ENCODE data around the gene VARS2. TPM values are rescaled to one million over a fixed set of nuclear protein-coding genes. Genes with fewer than 3 reads are reported as not detected.
"Not testable (repeated sequence)": the region's sequence is repeated elsewhere in the genome, so short reads cannot be mapped to it uniquely, and the experiment has no call there.

Gene VARS2
- total RNA-seq, 4 donors from 2014 or later: 13.1 to 64.7 (median 25.8) TPM

GRCh38 chr6:30871592-30872183 lies 42.4 kb upstream of the VARS2 start:
- TF ChIP-seq POLR2A (IDR thresholded peaks at IDR 0.05): no peak
- no peak for TF ChIP-seq CTCF (IDR thresholded peaks at IDR 0.05)
- no peak for TF ChIP-seq POLR2AphosphoS5 (IDR thresholded peaks at IDR 0.05)
- TF ChIP-seq EP300 (IDR thresholded peaks at IDR 0.05; ENCODE audit: low read depth): no peak
- peaks cover 0 to 14% (median 0%) of the 10 kb centered on the region in 4 donors for H3K4me1 ChIP-seq
- intact Hi-C loops (cut with DNase I; ENCODE audit: low total_unique reads): no loop called here
- WGBS, 2 donors (ENCODE audit: low coverage in 1 of 2): 78 to 89% methylated on average over 4 of the region's 4 CpGs
- H3K4me3 ChIP-seq: no peak overlapping the region
- H3K27ac ChIP-seq: no peak overlapping the region
- H3K9me3 ChIP-seq: peaks cover 14 to 18% of the 10 kb centered on the region in 2 donors
- DNase-seq: no peak
- in situ Hi-C loops (cut with MboI; ENCODE audit: low pct_ligation_motif_present in 1 of 4, low pct_unique_long_range_greater_than_20kb in 1 of 4, low sequenced_read_pairs in 3 of 4): loop anchor here in 2 of 4 donors (10.0 kb wide), 2 partner anchors 47 to 147 kb away; partner anchors contain the start of gene TUBB (in 1 of the 2)
- no peaks in the 10 kb centered on the region for H3K27me3 ChIP-seq
- H3K36me3 ChIP-seq: no peaks in the 10 kb centered on the region

GRCh38 chr6:30873137-30873640 lies 40.8 kb upstream of the VARS2 start:
- in situ Hi-C loops (cut with MboI; ENCODE audit: low pct_ligation_motif_present in 1 of 4, low pct_unique_long_range_greater_than_20kb in 1 of 4, low sequenced_read_pairs in 3 of 4) (loop anchor here in 2 of 4 donors (10.0 kb wide), 2 partner anchors 48 to 148 kb away; partner anchors contain the start of gene TUBB (in 1 of the 2)), intact Hi-C loops (cut with DNase I; ENCODE audit: low total_unique reads) (no loop called here)
- Histone ChIP-seq H3K27ac (no peak overlapping the region), H3K4me3 (no peak overlapping the region), H3K27me3 (no peaks in the 10 kb centered on the region), H3K36me3 (no peaks in the 10 kb centered on the region), H3K9me3 (peaks cover 14 to 18% of the 10 kb centered on the region in 2 donors), H3K4me1 (peaks cover 3 to 29% (median 11%) of the 10 kb centered on the region in 4 donors)
- TF ChIP-seq EP300 (IDR thresholded peaks at IDR 0.05; ENCODE audit: low read depth) (no peak), POLR2AphosphoS5 (IDR thresholded peaks at IDR 0.05) (no peak), POLR2A (IDR thresholded peaks at IDR 0.05) (no peak), CTCF (IDR thresholded peaks at IDR 0.05) (no peak)
- WGBS, 2 donors (ENCODE audit: low coverage in 1 of 2): 91 to 100% methylated on average over 1 to 2 of the region's 2 CpGs
- DNase-seq: no peak

GRCh38 chr6:30873795-30874194 lies 40.2 kb upstream of the VARS2 start:
- WGBS, 2 donors (ENCODE audit: low coverage in 1 of 2): 90 to 100% methylated on average over 3 of the region's 3 CpGs
- Histone ChIP-seq H3K4me1 (peaks cover 3 to 30% (median 11%) of the 10 kb centered on the region in 4 donors), H3K9me3 (peaks cover 14 to 18% of the 10 kb centered on the region in 2 donors)
- H3K27me3 ChIP-seq; H3K4me3 ChIP-seq; H3K36me3 ChIP-seq; H3K27ac ChIP-seq; DNase-seq; intact Hi-C loops (cut with DNase I; ENCODE audit: low total_unique reads): not testable (repeated sequence)
- in situ Hi-C loops (cut with MboI; ENCODE audit: low pct_ligation_motif_present in 1 of 4, low pct_unique_long_range_greater_than_20kb in 1 of 4, low sequenced_read_pairs in 3 of 4): loop anchor here in 2 of 4 donors (10.0 kb wide), 2 partner anchors 49 to 149 kb away; partner anchors contain the start of gene TUBB (in 1 of the 2)

- Histone ChIP-seq H3K27me3 (no peaks in the 10 kb centered on the region), H3K4me1 (peaks cover 3 to 30% (median 11%) of the 10 kb centered on the region in 4 donors), H3K4me3 (no peak overlapping the region), H3K36me3 (no peaks in the 10 kb centered on the region), H3K27ac (peak overlapping the region in 3 of 4 donors; percentile 87), H3K9me3 (peaks cover 10 to 12% of the 10 kb centered on the region in 2 donors)
- in situ Hi-C loops (cut with MboI; ENCODE audit: low pct_ligation_motif_present in 1 of 4, low pct_unique_long_range_greater_than_20kb in 1 of 4, low sequenced_read_pairs in 3 of 4) (loop anchor here in 3 of 4 donors (5.0 to 25.0 kb wide), 4 partner anchors 48 to 151 kb away; partner anchors contain the start of genes FLOT1 (in 2 of the 3), IER3 (in 2 of the 3) and TUBB (in 1 of the 3)), intact Hi-C loops (cut with DNase I; ENCODE audit: low total_unique reads) (loop anchor here (2.0 to 5.0 kb wide), 2 partner anchors 47 to 133 kb away; partner anchors contain the start of genes FLOT1 and IER3)
- TF ChIP-seq CTCF (IDR thresholded peaks at IDR 0.05) (no peak), POLR2A (IDR thresholded peaks at IDR 0.05) (no peak), POLR2AphosphoS5 (IDR thresholded peaks at IDR 0.05) (no peak), EP300 (IDR thresholded peaks at IDR 0.05; ENCODE audit: low read depth) (no peak)
- WGBS, 2 donors (ENCODE audit: low coverage in 1 of 2): 75 to 88% methylated on average over 7 to 18 of the region's 18 CpGs
- no peak for DNase-seq
These were observed 38.6 kb upstream of the VARS2 start for GRCh38 chr6:30875244-30876038.
